GM23338 (cell line): ENCODE results near the gene ZNF516. TPM values are rescaled to one million over a fixed set of nuclear protein-coding genes. Genes with fewer than 3 reads are reported as not detected.

Source experiments
- CREB1 ChIP-seq: fragments of 250-450 bp; sonication (Bioruptor Pico); IDR thresholded peaks from 2 replicates; pipeline ENCODE4 v1.5.0; 2020; ENCODE audit warnings: low read depth, mild to moderate bottlenecking, moderate library complexity
- ETS1 ChIP-seq: IDR thresholded peaks from 2 replicates; pipeline ENCODE4 v1.6.1; 2016; ENCODE audit warnings: antibody characterized with exemption
- EZH2phosphoT487 ChIP-seq: fragments of 200-600 bp; sonication (generic); IDR thresholded peaks from one replicate; pipeline ENCODE4 v1.8.1; 2018; ENCODE audit warnings: antibody characterized with exemption; ENCODE audit not compliant: unreplicated experiment
- JUNB ChIP-seq: IDR thresholded peaks from one replicate; pipeline ENCODE4 v1.6.1; 2016; ENCODE audit warnings: antibody characterized with exemption; ENCODE audit not compliant: unreplicated experiment
- NANOG ChIP-seq: IDR thresholded peaks from 2 replicates; pipeline ENCODE4 v1.6.1; 2016; ENCODE audit warnings: antibody characterized with exemption, borderline replicate concordance
- POLR2AphosphoS5 ChIP-seq: IDR thresholded peaks from 2 replicates; pipeline ENCODE4 v1.6.1; 2016; ENCODE audit warnings: antibody characterized with exemption, low read depth
- ZNF114 ChIP-seq: fragments of 250-450 bp; sonication (Bioruptor Pico); IDR thresholded peaks from 2 replicates; pipeline ENCODE4 v1.5.0; 2020; ENCODE audit warnings: mild to moderate bottlenecking, moderate library complexity
- ZNF331 ChIP-seq: fragments of 250-450 bp; sonication (Bioruptor Pico); IDR thresholded peaks from 2 replicates; pipeline ENCODE4 v1.5.0; 2020; ENCODE audit warnings: low read depth, mild to moderate bottlenecking, moderate library complexity
- ZNF462 ChIP-seq: fragments of 250-450 bp; sonication (Bioruptor Pico); IDR thresholded peaks from 2 replicates; pipeline ENCODE4 v1.5.0; 2020; ENCODE audit warnings: mild to moderate bottlenecking, moderate library complexity
- polyA plus RNA-seq: library from polyadenylated mRNA; unstranded; fragments of >200 nt; fragmentation: Nextera tagmentation; extraction: Ambion mirVana; gene quantifications from 2 replicates; pipeline ENCODE4 v1.2.1, GENCODE V29; 2016
- total RNA-seq: library from RNA; depleted of rRNA; stranded (reverse); fragments of >200 nt; shearing (Covaris generic); gene quantifications from 2 replicates; pipeline ENCODE4 v1.2.3, GENCODE V29; 2014
- TF ChIP-seq, protein P1 (sequence below), 2 experiments: fragments of 200-600 bp in 1 of 2; sonication (generic) in 1 of 2; conservative IDR thresholded peaks; 2 replicates each; pipeline versions ENCODE4 v1.5.1 to v1.6.1; 2016 to 2017; ENCODE audit warnings: antibody characterized with exemption in 2 of 2, low read depth in 2 of 2, mild to moderate bottlenecking in 2 of 2, moderate library complexity in 1 of 2
- TF ChIP-seq, protein P2 (sequence below): IDR thresholded peaks from one replicate; pipeline ENCODE4 v1.6.1; 2018; ENCODE audit warnings: antibody characterized with exemption; ENCODE audit not compliant: unreplicated experiment

The ZNF516 gene
- total and polyA plus RNA-seq, 2 experiments from 2014 or later, result 11.9 to 24.2 TPM

DNA sequence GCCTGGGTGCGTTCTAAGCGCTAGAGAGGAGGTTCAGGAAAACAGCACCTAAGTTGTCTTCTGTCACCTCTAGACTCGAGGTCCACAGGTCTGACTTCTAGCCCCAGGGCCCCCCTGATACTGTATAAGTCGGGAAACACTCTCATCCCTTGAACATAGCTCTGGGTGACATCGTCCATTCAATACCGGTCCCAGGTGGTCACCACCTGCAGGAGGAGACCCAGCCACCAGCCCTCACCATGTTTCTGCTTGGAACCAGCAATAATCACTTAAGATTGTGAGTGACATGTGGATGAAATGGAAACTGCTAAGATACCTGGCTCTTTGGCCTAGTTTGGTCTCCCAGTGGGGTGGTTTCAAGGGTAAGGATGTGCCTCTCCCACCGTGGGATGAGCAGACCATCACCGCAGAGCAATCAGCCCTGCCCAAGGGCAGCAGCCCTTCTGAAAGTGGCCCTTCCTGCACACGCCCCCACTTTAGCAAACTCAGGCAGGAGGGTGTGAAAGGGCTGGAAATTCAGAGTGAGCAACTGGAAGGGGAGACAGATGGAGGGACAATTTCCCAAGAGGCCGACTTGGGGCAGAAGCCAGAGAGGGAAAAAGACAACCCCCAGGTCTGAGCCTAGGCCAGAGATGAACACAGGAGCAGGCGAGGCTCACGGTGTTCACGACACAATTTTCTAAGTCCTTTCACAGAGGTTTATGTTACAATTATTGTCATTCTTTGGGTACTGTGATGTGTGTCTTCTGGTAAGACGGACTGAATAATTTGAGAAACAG lies 95.2 kb downstream of the ZNF516 start (continued):
- TF ChIP-seq ZNF462 (CRISPR knock-in tag) (no peak), POLR2AphosphoS5 (no peak), ETS1 (no peak), ZNF331 (CRISPR knock-in tag) (no peak), EZH2phosphoT487 (no peak), CREB1 (CRISPR knock-in tag) (no peak), NANOG (no peak), ZNF114 (CRISPR knock-in tag) (no peak), JUNB (no peak)
- TF ChIP-seq, protein P1, sequence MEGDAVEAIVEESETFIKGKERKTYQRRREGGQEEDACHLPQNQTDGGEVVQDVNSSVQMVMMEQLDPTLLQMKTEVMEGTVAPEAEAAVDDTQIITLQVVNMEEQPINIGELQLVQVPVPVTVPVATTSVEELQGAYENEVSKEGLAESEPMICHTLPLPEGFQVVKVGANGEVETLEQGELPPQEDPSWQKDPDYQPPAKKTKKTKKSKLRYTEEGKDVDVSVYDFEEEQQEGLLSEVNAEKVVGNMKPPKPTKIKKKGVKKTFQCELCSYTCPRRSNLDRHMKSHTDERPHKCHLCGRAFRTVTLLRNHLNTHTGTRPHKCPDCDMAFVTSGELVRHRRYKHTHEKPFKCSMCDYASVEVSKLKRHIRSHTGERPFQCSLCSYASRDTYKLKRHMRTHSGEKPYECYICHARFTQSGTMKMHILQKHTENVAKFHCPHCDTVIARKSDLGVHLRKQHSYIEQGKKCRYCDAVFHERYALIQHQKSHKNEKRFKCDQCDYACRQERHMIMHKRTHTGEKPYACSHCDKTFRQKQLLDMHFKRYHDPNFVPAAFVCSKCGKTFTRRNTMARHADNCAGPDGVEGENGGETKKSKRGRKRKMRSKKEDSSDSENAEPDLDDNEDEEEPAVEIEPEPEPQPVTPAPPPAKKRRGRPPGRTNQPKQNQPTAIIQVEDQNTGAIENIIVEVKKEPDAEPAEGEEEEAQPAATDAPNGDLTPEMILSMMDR (conservative IDR thresholded peaks at IDR 0.05; ENCODE audit: low read depth in 2 of 2), result no peak
- TF ChIP-seq, protein P2, sequence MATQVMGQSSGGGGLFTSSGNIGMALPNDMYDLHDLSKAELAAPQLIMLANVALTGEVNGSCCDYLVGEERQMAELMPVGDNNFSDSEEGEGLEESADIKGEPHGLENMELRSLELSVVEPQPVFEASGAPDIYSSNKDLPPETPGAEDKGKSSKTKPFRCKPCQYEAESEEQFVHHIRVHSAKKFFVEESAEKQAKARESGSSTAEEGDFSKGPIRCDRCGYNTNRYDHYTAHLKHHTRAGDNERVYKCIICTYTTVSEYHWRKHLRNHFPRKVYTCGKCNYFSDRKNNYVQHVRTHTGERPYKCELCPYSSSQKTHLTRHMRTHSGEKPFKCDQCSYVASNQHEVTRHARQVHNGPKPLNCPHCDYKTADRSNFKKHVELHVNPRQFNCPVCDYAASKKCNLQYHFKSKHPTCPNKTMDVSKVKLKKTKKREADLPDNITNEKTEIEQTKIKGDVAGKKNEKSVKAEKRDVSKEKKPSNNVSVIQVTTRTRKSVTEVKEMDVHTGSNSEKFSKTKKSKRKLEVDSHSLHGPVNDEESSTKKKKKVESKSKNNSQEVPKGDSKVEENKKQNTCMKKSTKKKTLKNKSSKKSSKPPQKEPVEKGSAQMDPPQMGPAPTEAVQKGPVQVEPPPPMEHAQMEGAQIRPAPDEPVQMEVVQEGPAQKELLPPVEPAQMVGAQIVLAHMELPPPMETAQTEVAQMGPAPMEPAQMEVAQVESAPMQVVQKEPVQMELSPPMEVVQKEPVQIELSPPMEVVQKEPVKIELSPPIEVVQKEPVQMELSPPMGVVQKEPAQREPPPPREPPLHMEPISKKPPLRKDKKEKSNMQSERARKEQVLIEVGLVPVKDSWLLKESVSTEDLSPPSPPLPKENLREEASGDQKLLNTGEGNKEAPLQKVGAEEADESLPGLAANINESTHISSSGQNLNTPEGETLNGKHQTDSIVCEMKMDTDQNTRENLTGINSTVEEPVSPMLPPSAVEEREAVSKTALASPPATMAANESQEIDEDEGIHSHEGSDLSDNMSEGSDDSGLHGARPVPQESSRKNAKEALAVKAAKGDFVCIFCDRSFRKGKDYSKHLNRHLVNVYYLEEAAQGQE, result no peak
